LNCAP (cell line): ENCODE results near the gene ANAPC16.

Experiments used
- CTCF ChIP-seq: fragments of 450-650 bp; IDR thresholded peaks from 2 replicates; pipeline ENCODE4 v1.5.1; 2017; ENCODE audit warnings: mild to moderate bottlenecking

The ANAPC16 gene

GRCh38 chr10:72274213-72274729 lies 58.5 kb downstream of the ANAPC16 start:
- TF ChIP-seq CTCF = no peak

- peak; percentile 74; the same call in 1 of the 2 replicates for TF ChIP-seq CTCF
These were observed 59.0 kb downstream of the ANAPC16 start for GRCh38 chr10:72274730-72275350.

- no peak for TF ChIP-seq CTCF
These were observed 59.7 kb downstream of the ANAPC16 start for GRCh38 chr10:72275351-72276012.

GRCh38 chr10:72276013-72276387 lies 60.2 kb downstream of the ANAPC16 start:
- no peak for TF ChIP-seq CTCF

- TF ChIP-seq CTCF = no peak
These were observed 60.9 kb downstream of the ANAPC16 start for GRCh38 chr10:72276421-72277339.

- TF ChIP-seq CTCF = no peak
These were observed 61.7 kb downstream of the ANAPC16 start for GRCh38 chr10:72277340-72277995.
